DND-41 (cell line): ENCODE results near the gene GTF2F2.
"Not testable (repeated sequence)": the region's sequence is repeated elsewhere in the genome, so short reads cannot be mapped to it uniquely, and the experiment has no call there.

Experiments
- ATAC-seq: fragments of 200-7000 bp; cut with Tn5 transposase; 3 replicates; pipeline ENCODE4 v1.9.1; 2021; ENCODE audit warnings: low read depth; ENCODE audit not compliant: insufficient read depth
- DNase-seq: peaks from one replicate; pipeline ENCODE4 v3.0.0-alpha.2; 2020
- H2AFZ ChIP-seq: 2 replicates; pipeline ENCODE4 v1.6.0; 2012; ENCODE audit warnings: low read depth, low read length
- H3K27ac ChIP-seq: 2 replicates; pipeline ENCODE4 v1.5.1; 2012; ENCODE audit warnings: low read length, inconsistent platforms
- H3K27me3 ChIP-seq: fragments of 200-600 bp; sonication (generic); 2 replicates; pipeline ENCODE4 v1.6.0; 2012; ENCODE audit warnings: low read length, mild to moderate bottlenecking, inconsistent platforms; ENCODE audit not compliant: insufficient read depth, poor library complexity
- H3K36me3 ChIP-seq: 2 replicates; pipeline ENCODE4 v1.5.1; 2012; ENCODE audit warnings: low read length, inconsistent platforms; ENCODE audit not compliant: insufficient read depth
- H3K4me1 ChIP-seq: 2 replicates; pipeline ENCODE4 v1.5.1; 2012; ENCODE audit warnings: mild to moderate bottlenecking, low read length; ENCODE audit not compliant: insufficient read depth
- H3K4me2 ChIP-seq: 2 replicates; pipeline ENCODE4 v1.6.0; 2012; ENCODE audit warnings: mild to moderate bottlenecking, moderate library complexity, low read length, inconsistent platforms; ENCODE audit not compliant: insufficient read depth
- H3K4me3 ChIP-seq, 2 experiments: fragments of 200-600 bp in 1 of 2; shearing (Covaris generic) in 1 of 2; 2 replicates each; pipeline ENCODE4 v1.5.1; 2012 to 2016; ENCODE audit warnings: inconsistent platforms in 2 of 2, low read length in 2 of 2, mild to moderate bottlenecking in 2 of 2, low read depth in 1 of 2, moderate library complexity in 1 of 2
- H3K79me2 ChIP-seq: 2 replicates; pipeline ENCODE4 v1.6.0; 2012; ENCODE audit warnings: low read length, inconsistent platforms; ENCODE audit not compliant: insufficient read depth
- H3K9ac ChIP-seq: 2 replicates; pipeline ENCODE4 v1.6.0; 2012; ENCODE audit warnings: low read depth, mild to moderate bottlenecking, inconsistent platforms, low read length, moderate library complexity
- H3K9me3 ChIP-seq: 2 replicates; pipeline ENCODE4 v1.5.1; 2012; ENCODE audit warnings: low read length, moderate library complexity, mild to moderate bottlenecking, inconsistent platforms; ENCODE audit not compliant: insufficient read depth, severe bottlenecking
- H4K20me1 ChIP-seq: 2 replicates; pipeline ENCODE4 v1.6.0; 2012; ENCODE audit warnings: low read length; ENCODE audit not compliant: insufficient read depth
- CTCF ChIP-seq: IDR thresholded peaks from 2 replicates; pipeline ENCODE4 v1.5.1; 2012; ENCODE audit warnings: borderline replicate concordance, low read length, moderate library complexity, mild to moderate bottlenecking; ENCODE audit not compliant: poor library complexity, severe bottlenecking; ENCODE audit errors: extremely low read depth
- EZH2 ChIP-seq: IDR thresholded peaks from 3 replicates; pipeline ENCODE4 v1.6.1; 2012; ENCODE audit warnings: borderline replicate concordance, low read depth, mild to moderate bottlenecking, moderate library complexity, low read length, inconsistent platforms; ENCODE audit not compliant: severe bottlenecking

The GTF2F2 gene

GRCh38 chr13:45180713-45181601, 60.6 kb downstream of the GTF2F2 start:
- no peaks in the 10 kb centered on the region for H3K4me1 ChIP-seq
- H3K4me3 ChIP-seq = no peak overlapping the region
- H3K27me3 ChIP-seq = no peaks in the 10 kb centered on the region
- ATAC-seq = no peak
- H3K9me3 ChIP-seq = no peaks in the 10 kb centered on the region
- H3K4me2 ChIP-seq = no peak overlapping the region
- TF ChIP-seq CTCF (no peak), EZH2 (no peak)
- H2AFZ ChIP-seq = no peak overlapping the region
- no peak for DNase-seq
- peaks cover 4% of the 10 kb centered on the region; the same call in 1 of the 2 replicates for H3K79me2 ChIP-seq
- no peak overlapping the region for H3K27ac ChIP-seq
- peaks cover 11% of the 10 kb centered on the region; the same call in 1 of the 2 replicates for H3K36me3 ChIP-seq
- H3K9ac ChIP-seq = no peak overlapping the region
- no peaks in the 10 kb centered on the region; the same call in 1 of the 2 replicates for H4K20me1 ChIP-seq

GRCh38 chr13:45184693-45185092, 64.4 kb downstream of the GTF2F2 start:
- Histone ChIP-seq H3K9ac (no peak overlapping the region), H3K27me3 (no peaks in the 10 kb centered on the region), H3K4me3 (no peak overlapping the region), H3K27ac (no peak overlapping the region), H4K20me1 (no peaks in the 10 kb centered on the region; the same call in 1 of the 2 replicates), H3K36me3 (peaks cover 11% of the 10 kb centered on the region; the same call in 1 of the 2 replicates), H3K79me2 (no peaks in the 10 kb centered on the region; the same call in 1 of the 2 replicates), H3K4me1 (no peaks in the 10 kb centered on the region), H3K4me2 (no peak overlapping the region), H3K9me3 (no peaks in the 10 kb centered on the region), H2AFZ (no peak overlapping the region)
- ATAC-seq (no peak), DNase-seq (no peak)
- no peak for TF ChIP-seq EZH2
- TF ChIP-seq CTCF = no peak

GRCh38 chr13:45185286-45185685, 65.0 kb downstream of the GTF2F2 start:
- Histone ChIP-seq H3K9ac (no peak overlapping the region), H2AFZ (no peak overlapping the region), H4K20me1 (no peaks in the 10 kb centered on the region; the same call in 1 of the 2 replicates), H3K27ac (no peak overlapping the region), H3K36me3 (peaks cover 11% of the 10 kb centered on the region; the same call in 1 of the 2 replicates), H3K4me1 (no peaks in the 10 kb centered on the region), H3K9me3 (no peaks in the 10 kb centered on the region), H3K4me2 (no peak overlapping the region), H3K27me3 (no peaks in the 10 kb centered on the region), H3K4me3 (no peak overlapping the region), H3K79me2 (no peaks in the 10 kb centered on the region; the same call in 1 of the 2 replicates)
- ATAC-seq = no peak
- TF ChIP-seq CTCF = no peak
- TF ChIP-seq EZH2 = no peak
- no peak for DNase-seq

- not testable (repeated sequence) for H3K27ac ChIP-seq, H2AFZ ChIP-seq, H3K4me2 ChIP-seq, H4K20me1 ChIP-seq, DNase-seq, ATAC-seq, H3K79me2 ChIP-seq, H3K4me3 ChIP-seq, H3K36me3 ChIP-seq, H3K9me3 ChIP-seq, H3K9ac ChIP-seq, H3K27me3 ChIP-seq, H3K4me1 ChIP-seq
Measured at GRCh38 chr13:45189077-45189476, 68.8 kb downstream of the GTF2F2 start.

DNA sequence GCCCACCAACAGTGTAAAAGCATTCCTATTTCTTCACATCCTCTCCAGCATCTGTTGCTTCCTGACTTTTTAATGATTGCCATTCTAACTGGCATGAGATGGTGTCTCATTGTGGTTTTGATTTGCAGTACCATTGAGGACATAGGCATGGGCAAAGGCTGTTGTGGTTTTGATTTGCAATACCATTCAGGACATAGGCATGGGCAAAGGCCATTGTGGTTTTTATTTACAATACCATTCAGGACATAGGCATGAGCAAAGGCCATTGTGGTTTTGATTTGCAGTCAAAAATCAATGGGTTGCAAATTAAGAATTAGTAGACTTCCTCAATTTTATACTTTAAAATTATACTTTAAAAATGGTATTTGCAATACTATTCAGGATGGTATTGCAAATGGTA, 69.2 kb downstream of the GTF2F2 start:
- H3K4me3 ChIP-seq, H3K27ac ChIP-seq, ATAC-seq, H3K4me1 ChIP-seq, H3K4me2 ChIP-seq, DNase-seq, H3K36me3 ChIP-seq, H3K27me3 ChIP-seq, H3K9ac ChIP-seq, H3K79me2 ChIP-seq, H4K20me1 ChIP-seq, H3K9me3 ChIP-seq, H2AFZ ChIP-seq: not testable (repeated sequence)
